ENCODE data around the gene CAPN5. TPM values are rescaled to one million over a fixed set of nuclear protein-coding genes. Genes with fewer than 3 reads are reported as not detected.

CAPN5 gene
- total and polyA plus RNA-seq, 10 of the 15 experiments (the other 5 are each of a cell fraction or from before 2014, with no cell fraction given), result 0.02 to 0.33 (median 0.07) TPM; not detected in 3

- intact Hi-C loops (cut with micrococcal nuclease; ENCODE audit: unreplicated experiment), result no loop called here
- Histone ChIP-seq H3K36me3 (ENCODE audit: control insufficient read depth in 2 of 2, insufficient read depth in 2 of 2, low read length in 1 of 2) (no peaks in the 10 kb centered on the region), H3K4me2 (ENCODE audit: control insufficient read depth, insufficient read depth) (no peak overlapping the region), H3K27ac (ENCODE audit: control insufficient read depth, insufficient read depth) (no peak overlapping the region), H3K79me2 (ENCODE audit: control insufficient read depth, insufficient read depth, low read length) (no peaks in the 10 kb centered on the region), H3K27me3 (replicated peaks in 1 of 2; ENCODE audit: control insufficient read depth in 2 of 2, insufficient read depth in 2 of 2, low read length in 1 of 2) (no peaks in the 10 kb centered on the region), H3K9me3 (replicated peaks; ENCODE audit: control insufficient read depth, insufficient read depth, low read length) (no peaks in the 10 kb centered on the region), H2AFZ (ENCODE audit: control insufficient read depth, low read depth, low read length) (no peak overlapping the region), H3K4me3 (no peak overlapping the region), H4K20me1 (ENCODE audit: control insufficient read depth, insufficient read depth) (no peaks in the 10 kb centered on the region), H3K4me1 (ENCODE audit: control insufficient read depth, insufficient read depth, low read length) (peaks cover 7% of the 10 kb centered on the region), H3K9ac (ENCODE audit: control insufficient read depth, insufficient read depth, low read length) (no peak overlapping the region)
- no TSS peak for BruUV-seq (replicated peaks)
- ChIA-PET CTCF (interaction anchor here (0.6 kb wide), 1 partner anchor 439 kb away, joined by 3 read pairs; no protein-coding TSS in a partner anchor), POLR2A (no interaction called here), RAD21 (ENCODE audit: unreplicated experiment) (no interaction called here), SMC1A (ENCODE audit: uncharacterized antibody, unreplicated experiment) (no interaction called here)
- FAIRE-seq, result no peak
- TF ChIP-seq SKIL (IDR thresholded peaks at IDR 0.05; ENCODE audit: low read depth, poor library complexity, severe bottlenecking), result no peak
- TF ChIP-seq FOS (IDR thresholded peaks at IDR 0.05; ENCODE audit: borderline replicate concordance, extremely low read depth, insufficient read length), result no peak
- TF ChIP-seq JUND (IDR thresholded peaks at IDR 0.05; ENCODE audit: low read depth, low read length), result no peak
- TF ChIP-seq EZH2 (IDR thresholded peaks at IDR 0.05; ENCODE audit: borderline replicate concordance, control insufficient read depth, low read depth, low read length), result no peak
- in situ Hi-C loops (cut with MboI), result no loop called here
- DNase-seq (ENCODE audit: low read depth, low spot score), result no peak
- 56% methylated on average over 16 of the region's 16 CpGs for WGBS (ENCODE audit: insufficient coverage, insufficient replicate concordance, low lambda C conversion rate, missing lambda C conversion rate)
- no peak for ATAC-seq
Observed at GRCh38 chr11:77172666-77172982, 105.9 kb downstream of the CAPN5 start.

GRCh38 chr11:77173494-77173893 lies 106.7 kb downstream of the CAPN5 start:
- H3K36me3 ChIP-seq (ENCODE audit: control insufficient read depth in 2 of 2, insufficient read depth in 2 of 2, low read length in 1 of 2), result no peaks in the 10 kb centered on the region
- no peak for FAIRE-seq
- no peak overlapping the region for H3K27ac ChIP-seq (ENCODE audit: control insufficient read depth, insufficient read depth)
- H3K4me1 ChIP-seq (ENCODE audit: control insufficient read depth, insufficient read depth, low read length), result peaks cover 7% of the 10 kb centered on the region
- WGBS (ENCODE audit: insufficient coverage, insufficient replicate concordance, low lambda C conversion rate, missing lambda C conversion rate), result 23% methylated on average over 10 of the region's 10 CpGs
- intact Hi-C loops (cut with micrococcal nuclease; ENCODE audit: unreplicated experiment) (no loop called here), in situ Hi-C loops (cut with MboI) (no loop called here)
- H3K27me3 ChIP-seq (replicated peaks in 1 of 2; ENCODE audit: control insufficient read depth in 2 of 2, insufficient read depth in 2 of 2, low read length in 1 of 2), result no peaks in the 10 kb centered on the region
- no peak for TF ChIP-seq BCL11A (IDR thresholded peaks at IDR 0.05; ENCODE audit: low read depth, low read length)
- TF ChIP-seq YBX1 (IDR thresholded peaks at IDR 0.05), result no peak
- TF ChIP-seq ZNF592 (IDR thresholded peaks at IDR 0.05), result no peak
- no peak for TF ChIP-seq RELA (IDR thresholded peaks at IDR 0.05; ENCODE audit: borderline replicate concordance, partially characterized antibody)
- no peak for TF ChIP-seq PKNOX1 (IDR thresholded peaks at IDR 0.05)
- H2AFZ ChIP-seq (ENCODE audit: control insufficient read depth, low read depth, low read length), result no peak overlapping the region
- no peaks in the 10 kb centered on the region for H3K9me3 ChIP-seq (replicated peaks; ENCODE audit: control insufficient read depth, insufficient read depth, low read length)
- ChIA-PET CTCF (no interaction called here), POLR2A (no interaction called here), RAD21 (ENCODE audit: unreplicated experiment) (no interaction called here), SMC1A (ENCODE audit: uncharacterized antibody, unreplicated experiment) (no interaction called here)
- H3K4me3 ChIP-seq, result no peak overlapping the region
- BruUV-seq (replicated peaks), result no TSS peak
- H3K9ac ChIP-seq (ENCODE audit: control insufficient read depth, insufficient read depth, low read length), result no peak overlapping the region
- no peaks in the 10 kb centered on the region for H3K79me2 ChIP-seq (ENCODE audit: control insufficient read depth, insufficient read depth, low read length)
- no peaks in the 10 kb centered on the region for H4K20me1 ChIP-seq (ENCODE audit: control insufficient read depth, insufficient read depth)
- no peak for ATAC-seq
- no peak for DNase-seq (ENCODE audit: low read depth, low spot score)
- H3K4me2 ChIP-seq (ENCODE audit: control insufficient read depth, insufficient read depth), result no peak overlapping the region
